Trophoblast cell (in vitro differentiated cells and primary cell): ENCODE data around the gene NPM3.
"Not testable (repeated sequence)": the region's sequence is repeated elsewhere in the genome, so short reads cannot be mapped to it uniquely, and the experiment has no call there.

Experiments
- DNase-seq, 2 donors: peaks; one replicate each; pipeline ENCODE4 v3.0.0-alpha.2; 2016
- H2AFZ ChIP-seq: 2 replicates; pipeline ENCODE4 v1.6.1; 2013; ENCODE audit warnings: low read length, moderate library complexity, mild to moderate bottlenecking; ENCODE audit not compliant: insufficient read depth, poor library complexity
- H2AK5ac ChIP-seq: 2 replicates; pipeline ENCODE4 v1.6.1; 2013; ENCODE audit warnings: mild to moderate bottlenecking, low read length
- H2BK120ac ChIP-seq: 2 replicates; pipeline ENCODE4 v1.6.1; 2013; ENCODE audit warnings: low read length, mild to moderate bottlenecking, moderate library complexity; ENCODE audit not compliant: insufficient read depth, poor library complexity
- H2BK12ac ChIP-seq: 2 replicates; pipeline ENCODE4 v1.6.1; 2013; ENCODE audit warnings: mild to moderate bottlenecking, low read length, moderate library complexity
- H2BK5ac ChIP-seq: 2 replicates; pipeline ENCODE4 v1.6.1; 2013; ENCODE audit warnings: low read length, low read depth, moderate library complexity, mild to moderate bottlenecking; ENCODE audit not compliant: poor library complexity
- H3K14ac ChIP-seq: 2 replicates; pipeline ENCODE4 v1.6.1; 2013; ENCODE audit warnings: mild to moderate bottlenecking, low read length
- H3K18ac ChIP-seq: 2 replicates; pipeline ENCODE4 v1.6.1; 2013; ENCODE audit warnings: mild to moderate bottlenecking, low read length
- H3K23ac ChIP-seq: 2 replicates; pipeline ENCODE4 v1.6.1; 2013; ENCODE audit warnings: low read length
- H3K27ac ChIP-seq: 2 replicates; pipeline ENCODE4 v1.5.1; 2013; ENCODE audit warnings: low read depth, mild to moderate bottlenecking, inconsistent platforms, low read length, moderate library complexity
- H3K27me3 ChIP-seq: 2 replicates; pipeline ENCODE4 v1.6.1; 2013; ENCODE audit warnings: inconsistent platforms, mild to moderate bottlenecking, low read length, moderate library complexity; ENCODE audit not compliant: insufficient read depth
- H3K36me3 ChIP-seq, 2 experiments: 1 replicate in 1 of 2; 2 replicates in 1 of 2; pipeline ENCODE4 v1.6.1; 2013; ENCODE audit warnings: low read length in 2 of 2, mild to moderate bottlenecking in 2 of 2, moderate library complexity in 1 of 2; ENCODE audit not compliant: insufficient read depth in 2 of 2, control insufficient read depth in 1 of 2
- H3K4ac ChIP-seq: 2 replicates; pipeline ENCODE4 v1.6.1; 2013; ENCODE audit warnings: low read depth, mild to moderate bottlenecking, low read length, moderate library complexity
- H3K4me1 ChIP-seq, 2 experiments: 1 replicate in 1 of 2; 2 replicates in 1 of 2; pipeline ENCODE4 v1.6.1; 2013; ENCODE audit warnings: low read length in 2 of 2, mild to moderate bottlenecking in 2 of 2, moderate library complexity in 1 of 2; ENCODE audit not compliant: insufficient read depth in 2 of 2, control insufficient read depth in 1 of 2
- H3K4me2 ChIP-seq: 2 replicates; pipeline ENCODE4 v1.6.1; 2013; ENCODE audit warnings: inconsistent platforms, mild to moderate bottlenecking, low read length, moderate library complexity
- H3K4me3 ChIP-seq: 2 replicates; pipeline ENCODE4 v1.5.1; 2013; ENCODE audit warnings: mild to moderate bottlenecking, low read depth, low read length, inconsistent platforms
- H3K79me1 ChIP-seq: one replicate; pipeline ENCODE4 v1.6.1; 2013; ENCODE audit warnings: low read length
- H3K79me2 ChIP-seq: 2 replicates; pipeline ENCODE4 v1.6.1; 2013; ENCODE audit warnings: low read length, mild to moderate bottlenecking; ENCODE audit not compliant: control insufficient read depth, insufficient read depth, poor library complexity
- H3K9ac ChIP-seq: 2 replicates; pipeline ENCODE4 v1.6.1; 2013; ENCODE audit warnings: mild to moderate bottlenecking, low read length
- H3K9me3 ChIP-seq: 2 replicates; pipeline ENCODE4 v1.6.1; 2013; ENCODE audit warnings: low read depth, mild to moderate bottlenecking, control low read depth, inconsistent platforms, low read length; ENCODE audit not compliant: insufficient read depth
- H4K12ac ChIP-seq: 2 replicates; pipeline ENCODE4 v1.6.1; 2013; ENCODE audit warnings: low read depth, mild to moderate bottlenecking, low read length, moderate library complexity
- H4K8ac ChIP-seq: 2 replicates; pipeline ENCODE4 v1.6.1; 2013; ENCODE audit warnings: low read depth, mild to moderate bottlenecking, low read length, moderate library complexity
- H4K91ac ChIP-seq: one replicate; pipeline ENCODE4 v1.6.1; 2013; ENCODE audit warnings: low read depth, mild to moderate bottlenecking, low read length, moderate library complexity
- WGBS: extraction: QIAGEN DNeasy Blood & Tissue Kit; methylation state at CpG from one replicate; pipeline ENCODE4 v1.1.7; 2013; ENCODE audit warnings: missing lambda C conversion rate; ENCODE audit not compliant: insufficient read length, insufficient coverage; ENCODE audit errors: extremely low coverage; 5-methylcytosine and 5-hydroxymethylcytosine counted together

NPM3 gene

DNA sequence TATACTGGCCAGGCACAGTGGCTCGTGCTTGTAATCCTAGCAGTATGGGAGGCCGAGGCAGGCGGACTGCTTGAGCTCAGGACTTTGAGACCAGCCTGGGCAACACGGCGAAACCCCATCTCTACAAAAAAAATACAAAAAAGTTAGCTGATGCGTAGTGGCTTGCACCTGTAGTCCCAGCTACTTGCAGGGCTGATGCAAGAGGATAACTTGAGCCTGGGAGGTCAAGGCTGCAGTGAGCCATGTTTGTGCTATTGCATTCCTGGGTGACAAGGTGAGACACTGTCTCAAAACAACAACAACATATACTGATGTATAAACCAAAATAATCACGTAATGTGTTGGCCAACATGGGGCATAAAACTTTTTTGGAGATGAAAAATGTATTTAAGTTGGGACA, 6.4 kb upstream of the NPM3 start:
- no CpG with 5 or more reads among the region's 7 CpGs for WGBS

DNA sequence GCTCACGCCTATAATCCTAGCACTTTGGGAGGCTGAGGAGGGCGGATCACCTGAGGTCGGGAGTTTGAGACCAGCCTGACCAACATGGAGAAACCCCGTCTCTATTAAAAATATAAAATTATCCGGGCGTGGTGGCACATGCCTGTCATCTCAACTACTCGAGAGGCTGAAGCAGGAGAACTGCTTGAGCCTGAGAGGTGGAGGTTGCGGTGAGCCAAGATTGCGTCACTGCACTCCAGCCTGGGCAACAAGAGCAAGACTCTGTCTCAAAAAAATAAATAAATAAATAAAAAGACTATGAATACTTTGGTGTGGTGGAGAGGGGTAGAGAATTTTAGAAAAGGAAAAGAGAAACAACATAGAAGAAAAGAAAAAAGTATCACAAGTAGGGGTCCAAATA, 6.0 kb upstream of the NPM3 start:
- H2BK5ac ChIP-seq, result not testable (repeated sequence)
- WGBS, result no CpG with 5 or more reads among the region's 9 CpGs

More for the DNA sequence above, 6.4 kb upstream of the NPM3 start:
- H3K4me3 ChIP-seq, result no peak overlapping the region
- no peak for DNase-seq
- H3K27me3 ChIP-seq, result no peaks in the 10 kb centered on the region
- H3K18ac ChIP-seq, result no peak overlapping the region
- no peaks in the 10 kb centered on the region for H3K79me2 ChIP-seq
- H3K4ac ChIP-seq, result no peak overlapping the region
- no peak overlapping the region for H3K9ac ChIP-seq
- H4K91ac ChIP-seq, result no peak overlapping the region
- H3K23ac ChIP-seq, result no peak overlapping the region
- H3K4me1 ChIP-seq, result no peaks in the 10 kb centered on the region
- no peak overlapping the region for H4K8ac ChIP-seq
- H3K36me3 ChIP-seq, result peaks cover 37 to 57% of the 10 kb centered on the region in 2 experiments
- no peak overlapping the region for H3K4me2 ChIP-seq
- H3K27ac ChIP-seq, result no peak overlapping the region
- no peaks in the 10 kb centered on the region for H3K79me1 ChIP-seq
- no peak overlapping the region for H2AK5ac ChIP-seq
- no peak overlapping the region for H2BK12ac ChIP-seq
- no peak overlapping the region for H4K12ac ChIP-seq
- H3K14ac ChIP-seq, result no peak overlapping the region
- no peaks in the 10 kb centered on the region for H3K9me3 ChIP-seq
- H2BK5ac ChIP-seq, result no peak overlapping the region
- H2BK120ac ChIP-seq, result no peak overlapping the region
- H2AFZ ChIP-seq, result no peak overlapping the region

DNA sequence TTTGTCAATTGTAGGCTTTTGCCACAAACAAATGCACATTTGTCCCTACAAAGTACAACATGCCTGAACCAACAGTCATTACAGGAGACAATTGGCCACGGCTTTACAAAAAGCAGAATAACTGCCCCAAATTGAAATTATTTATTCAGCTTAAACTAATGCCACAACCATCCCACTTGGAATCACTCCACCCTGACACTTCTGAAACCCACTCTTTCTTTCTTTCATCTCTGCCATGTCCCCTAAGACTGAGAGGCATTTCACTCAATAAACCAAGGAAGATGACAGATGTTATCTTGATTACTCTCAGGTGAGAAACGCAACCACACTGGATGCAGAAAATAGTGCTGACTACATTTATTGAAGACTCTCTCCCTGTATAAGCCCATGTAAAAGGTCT, 2.6 kb upstream of the NPM3 start:
- Histone ChIP-seq H3K36me3 (peaks cover 29 to 35% of the 10 kb centered on the region in 2 experiments), H4K91ac (no peak overlapping the region)

More for the DNA sequence above, 6.0 kb upstream of the NPM3 start:
- H3K23ac ChIP-seq, H3K27ac ChIP-seq, H3K79me1 ChIP-seq, H4K12ac ChIP-seq, H2BK120ac ChIP-seq, H2AFZ ChIP-seq, H3K14ac ChIP-seq, H3K4ac ChIP-seq, H3K79me2 ChIP-seq, DNase-seq, H3K9me3 ChIP-seq, H4K91ac ChIP-seq, H3K4me3 ChIP-seq, H2BK12ac ChIP-seq, H4K8ac ChIP-seq, H3K27me3 ChIP-seq, H2AK5ac ChIP-seq, H3K4me2 ChIP-seq, H3K9ac ChIP-seq, H3K18ac ChIP-seq, H3K4me1 ChIP-seq: not testable (repeated sequence)
- H3K36me3 ChIP-seq, result peaks cover 37 to 57% of the 10 kb centered on the region in 2 experiments

GRCh38 chr10:101784558-101784957, 1.3 kb upstream of the NPM3 start:
- Histone ChIP-seq H2AFZ (no peak overlapping the region), H4K12ac (no peak overlapping the region), H2BK120ac (no peak overlapping the region), H3K18ac (no peak overlapping the region), H2BK5ac (no peak overlapping the region), H3K27ac (no peak overlapping the region), H3K4me2 (no peak overlapping the region), H2AK5ac (no peak overlapping the region), H3K36me3 (peaks cover 23 to 30% of the 10 kb centered on the region in 2 experiments), H3K4me1 (peaks cover 12 to 18% of the 10 kb centered on the region in 2 experiments), H3K27me3 (peaks cover 2% of the 10 kb centered on the region), H4K91ac (no peak overlapping the region), H3K14ac (no peak overlapping the region), H3K9ac (no peak overlapping the region), H3K79me1 (peaks cover 2% of the 10 kb centered on the region), H3K79me2 (no peaks in the 10 kb centered on the region), H3K4ac (no peak overlapping the region), H2BK12ac (no peak overlapping the region), H3K4me3 (no peak overlapping the region), H3K23ac (no peak overlapping the region), H4K8ac (no peak overlapping the region), H3K9me3 (peaks cover 3% of the 10 kb centered on the region)
- DNase-seq, result no peak
- WGBS, result 100% methylated on average over 1 of the region's 2 CpGs

More for the DNA sequence above, 2.6 kb upstream of the NPM3 start:
- Histone ChIP-seq H3K79me1 (peaks cover 2% of the 10 kb centered on the region), H3K4me1 (peaks cover 6 to 11% of the 10 kb centered on the region in 2 experiments), H2BK12ac (no peak overlapping the region), H2BK120ac (no peak overlapping the region), H3K9ac (no peak overlapping the region), H4K12ac (no peak overlapping the region), H3K4me3 (no peak overlapping the region), H2AFZ (no peak overlapping the region), H3K9me3 (peaks cover 1% of the 10 kb centered on the region), H3K4me2 (no peak overlapping the region), H2BK5ac (no peak overlapping the region), H3K23ac (no peak overlapping the region), H4K8ac (no peak overlapping the region), H3K4ac (no peak overlapping the region), H3K79me2 (no peaks in the 10 kb centered on the region), H3K27me3 (no peaks in the 10 kb centered on the region), H3K14ac (no peak overlapping the region), H3K27ac (no peak overlapping the region), H3K18ac (no peak overlapping the region), H2AK5ac (no peak overlapping the region)
- WGBS, result no CpG with 5 or more reads among the region's 2 CpGs
- DNase-seq, result no peak
